Mammary epithelial cell (primary cell): ENCODE data around the gene POLR3G.

ENCODE experiments used
- EZH2 ChIP-seq: IDR thresholded peaks from 2 replicates; pipeline ENCODE4 v1.6.1; 2012; ENCODE audit warnings: low read length, inconsistent platforms, borderline replicate concordance
- TF ChIP-seq, protein P1 (sequence below), 2 donors: IDR thresholded peaks in 1 of 2; conservative IDR thresholded peaks in 1 of 2; 2 replicates each; pipeline ENCODE4 v1.5.1; 2011 to 2012; ENCODE audit warnings: inconsistent platforms in 2 of 2, low read length in 2 of 2, mild to moderate bottlenecking in 2 of 2, control low read depth in 1 of 2, low read depth in 1 of 2; ENCODE audit not compliant: insufficient read depth in 1 of 2; ENCODE audit errors: extremely low read depth in 1 of 2

DNA sequence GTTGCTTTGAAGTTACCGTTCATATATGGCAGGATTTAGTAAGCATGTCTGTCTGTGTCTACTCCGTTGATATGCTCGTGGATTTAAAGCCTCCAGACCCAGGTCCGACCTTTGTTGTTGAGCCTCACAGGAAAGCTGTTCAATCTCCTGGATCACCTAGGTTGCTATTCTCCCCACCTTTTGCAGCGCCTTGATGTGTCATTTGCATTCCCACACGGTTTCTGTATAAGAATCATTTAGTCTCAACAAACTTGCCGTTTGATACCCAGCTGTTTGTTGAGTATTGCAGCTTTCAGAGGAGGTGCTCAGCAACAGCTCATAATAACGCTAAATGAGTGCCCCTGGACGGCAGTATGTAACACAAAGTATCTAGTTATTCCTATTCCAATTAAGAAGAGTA is 82.7 kb downstream of the POLR3G start:
- TF ChIP-seq, protein P1, sequence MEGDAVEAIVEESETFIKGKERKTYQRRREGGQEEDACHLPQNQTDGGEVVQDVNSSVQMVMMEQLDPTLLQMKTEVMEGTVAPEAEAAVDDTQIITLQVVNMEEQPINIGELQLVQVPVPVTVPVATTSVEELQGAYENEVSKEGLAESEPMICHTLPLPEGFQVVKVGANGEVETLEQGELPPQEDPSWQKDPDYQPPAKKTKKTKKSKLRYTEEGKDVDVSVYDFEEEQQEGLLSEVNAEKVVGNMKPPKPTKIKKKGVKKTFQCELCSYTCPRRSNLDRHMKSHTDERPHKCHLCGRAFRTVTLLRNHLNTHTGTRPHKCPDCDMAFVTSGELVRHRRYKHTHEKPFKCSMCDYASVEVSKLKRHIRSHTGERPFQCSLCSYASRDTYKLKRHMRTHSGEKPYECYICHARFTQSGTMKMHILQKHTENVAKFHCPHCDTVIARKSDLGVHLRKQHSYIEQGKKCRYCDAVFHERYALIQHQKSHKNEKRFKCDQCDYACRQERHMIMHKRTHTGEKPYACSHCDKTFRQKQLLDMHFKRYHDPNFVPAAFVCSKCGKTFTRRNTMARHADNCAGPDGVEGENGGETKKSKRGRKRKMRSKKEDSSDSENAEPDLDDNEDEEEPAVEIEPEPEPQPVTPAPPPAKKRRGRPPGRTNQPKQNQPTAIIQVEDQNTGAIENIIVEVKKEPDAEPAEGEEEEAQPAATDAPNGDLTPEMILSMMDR (conservative IDR thresholded peaks at IDR 0.05 in 1 of 2, IDR thresholded peaks at IDR 0.05 in 1 of 2; ENCODE audit: extremely low read depth in 1 of 2, insufficient read depth in 1 of 2, low read depth in 1 of 2, low read length in 2 of 2) = no peak
- TF ChIP-seq EZH2 = no peak
